ENCODE data around the gene GAS7.

DNA sequence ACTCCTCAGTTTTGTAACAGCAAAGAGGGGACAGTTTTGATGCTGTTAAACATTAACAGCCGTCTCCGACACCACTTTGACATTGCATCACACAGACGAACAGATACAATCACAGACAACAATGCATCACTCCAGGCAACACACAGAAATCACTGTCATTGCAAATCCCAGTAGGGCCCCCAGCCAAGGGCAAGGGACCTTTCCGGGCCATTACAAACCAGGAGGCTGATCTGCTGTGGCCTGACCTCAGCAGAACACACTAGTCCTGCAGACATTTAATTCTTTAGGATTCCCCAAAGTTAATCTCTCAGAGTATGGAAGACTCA, 157.2 kb downstream of the GAS7 start:
- TF ChIP-seq POLR2AphosphoS5 (IDR thresholded peaks at IDR 0.05): no peak
- TF ChIP-seq, protein P1, sequence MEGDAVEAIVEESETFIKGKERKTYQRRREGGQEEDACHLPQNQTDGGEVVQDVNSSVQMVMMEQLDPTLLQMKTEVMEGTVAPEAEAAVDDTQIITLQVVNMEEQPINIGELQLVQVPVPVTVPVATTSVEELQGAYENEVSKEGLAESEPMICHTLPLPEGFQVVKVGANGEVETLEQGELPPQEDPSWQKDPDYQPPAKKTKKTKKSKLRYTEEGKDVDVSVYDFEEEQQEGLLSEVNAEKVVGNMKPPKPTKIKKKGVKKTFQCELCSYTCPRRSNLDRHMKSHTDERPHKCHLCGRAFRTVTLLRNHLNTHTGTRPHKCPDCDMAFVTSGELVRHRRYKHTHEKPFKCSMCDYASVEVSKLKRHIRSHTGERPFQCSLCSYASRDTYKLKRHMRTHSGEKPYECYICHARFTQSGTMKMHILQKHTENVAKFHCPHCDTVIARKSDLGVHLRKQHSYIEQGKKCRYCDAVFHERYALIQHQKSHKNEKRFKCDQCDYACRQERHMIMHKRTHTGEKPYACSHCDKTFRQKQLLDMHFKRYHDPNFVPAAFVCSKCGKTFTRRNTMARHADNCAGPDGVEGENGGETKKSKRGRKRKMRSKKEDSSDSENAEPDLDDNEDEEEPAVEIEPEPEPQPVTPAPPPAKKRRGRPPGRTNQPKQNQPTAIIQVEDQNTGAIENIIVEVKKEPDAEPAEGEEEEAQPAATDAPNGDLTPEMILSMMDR (IDR thresholded peaks at IDR 0.05): no peak

Data from prostate gland (tissue), 2 donors.